Muscle layer of duodenum (tissue), 2 donors: ENCODE data around the gene SPDYE3.
"Not testable (repeated sequence)": the region's sequence is repeated elsewhere in the genome, so short reads cannot be mapped to it uniquely, and the experiment has no call there.

Source experiments
- H3K27ac ChIP-seq: one replicate; pipeline ENCODE4 v1.7.0; 2013; ENCODE audit warnings: mild to moderate bottlenecking, low read length
- H3K27me3 ChIP-seq: one replicate; pipeline ENCODE4 v1.7.0; 2013; ENCODE audit warnings: low read depth, mild to moderate bottlenecking, control low read depth, low read length
- H3K36me3 ChIP-seq, 2 donors: one replicate each; pipeline ENCODE4 v1.7.0; 2013; ENCODE audit warnings: low read length in 2 of 2, control low read depth in 1 of 2, mild to moderate bottlenecking in 1 of 2; ENCODE audit not compliant: insufficient read depth in 2 of 2, control insufficient read depth in 1 of 2
- H3K4me1 ChIP-seq, 2 donors: one replicate each; pipeline ENCODE4 v1.7.0; 2013; ENCODE audit warnings: low read length in 2 of 2, mild to moderate bottlenecking in 2 of 2, control low read depth in 1 of 2, moderate library complexity in 1 of 2; ENCODE audit not compliant: insufficient read depth in 2 of 2, control insufficient read depth in 1 of 2
- H3K4me3 ChIP-seq, 2 donors: one replicate each; pipeline ENCODE4 v1.7.0; 2013; ENCODE audit warnings: low read length in 2 of 2, low read depth in 1 of 2, mild to moderate bottlenecking in 1 of 2
- H3K9me3 ChIP-seq, 2 donors: one replicate each; pipeline ENCODE4 v1.7.0; 2013; ENCODE audit warnings: low read length in 2 of 2, control low read depth in 1 of 2, mild to moderate bottlenecking in 1 of 2; ENCODE audit not compliant: control insufficient read depth in 1 of 2
- donor health status: healthy.

Gene SPDYE3, protein sequence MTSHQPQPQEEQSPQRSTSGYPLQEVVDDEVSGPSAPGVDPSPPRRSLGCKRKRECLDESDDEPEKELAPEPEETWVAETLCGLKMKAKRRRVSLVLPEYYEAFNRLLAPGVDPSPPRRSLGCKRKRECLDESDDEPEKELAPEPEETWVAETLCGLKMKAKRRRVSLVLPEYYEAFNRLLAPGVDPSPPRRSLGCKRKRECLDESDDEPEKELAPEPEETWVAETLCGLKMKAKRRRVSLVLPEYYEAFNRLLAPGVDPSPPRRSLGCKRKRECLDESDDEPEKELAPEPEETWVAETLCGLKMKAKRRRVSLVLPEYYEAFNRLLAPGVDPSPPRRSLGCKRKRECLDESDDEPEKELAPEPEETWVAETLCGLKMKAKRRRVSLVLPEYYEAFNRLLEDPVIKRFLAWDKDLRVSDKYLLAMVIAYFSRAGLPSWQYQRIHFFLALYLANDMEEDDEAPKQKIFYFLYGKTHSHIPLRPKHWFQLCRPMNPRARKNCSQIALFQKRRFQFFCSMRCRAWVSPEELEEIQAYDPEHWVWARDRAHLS

GRCh38 chr7:100307402-100307801, at the start of gene SPDYE3:
TSS of gene SPDYE3 (plus strand) at chr7:100307702. CDS start at chr7:100307886, 184 bp downstream.
- not testable (repeated sequence) for H3K4me3 ChIP-seq, H3K9me3 ChIP-seq, H3K27me3 ChIP-seq, H3K4me1 ChIP-seq, H3K27ac ChIP-seq, H3K36me3 ChIP-seq

DNA sequence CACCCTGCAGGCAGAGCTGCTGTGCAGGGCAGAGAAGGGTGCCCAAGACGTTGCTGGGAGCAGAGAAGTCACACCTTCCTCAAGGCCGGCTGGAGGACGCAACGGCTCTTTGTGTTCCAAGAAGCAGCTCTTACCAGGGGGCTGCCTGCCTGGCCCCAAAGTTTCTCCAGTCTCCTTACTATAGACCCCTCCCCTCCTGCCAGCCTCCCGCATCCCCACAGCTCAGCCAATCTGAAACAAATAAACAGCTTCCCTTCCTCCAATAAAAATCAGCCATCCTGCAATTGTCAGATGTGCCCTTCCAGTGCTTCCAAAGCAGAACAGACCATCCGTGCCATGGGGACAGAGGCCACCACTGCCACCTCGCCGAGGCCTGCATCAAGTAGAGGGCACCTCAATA, 47.5 kb upstream of the SPDYE3 start:
- H3K4me1 ChIP-seq, H3K4me3 ChIP-seq, H3K9me3 ChIP-seq, H3K27ac ChIP-seq, H3K27me3 ChIP-seq, H3K36me3 ChIP-seq: not testable (repeated sequence)

GRCh38 chr7:100262896-100263295, 44.6 kb upstream of the SPDYE3 start:
- H3K36me3 ChIP-seq, H3K27me3 ChIP-seq, H3K27ac ChIP-seq, H3K9me3 ChIP-seq, H3K4me3 ChIP-seq, H3K4me1 ChIP-seq: not testable (repeated sequence)

- H3K27ac ChIP-seq, H3K36me3 ChIP-seq, H3K27me3 ChIP-seq, H3K4me3 ChIP-seq, H3K4me1 ChIP-seq, H3K9me3 ChIP-seq: not testable (repeated sequence)
Observed at GRCh38 chr7:100264223-100264622, 43.3 kb upstream of the SPDYE3 start.

GRCh38 chr7:100264669-100265165, 42.8 kb upstream of the SPDYE3 start:
- not testable (repeated sequence) for H3K9me3 ChIP-seq, H3K4me3 ChIP-seq, H3K27ac ChIP-seq, H3K36me3 ChIP-seq, H3K27me3 ChIP-seq
- peaks cover 0 to 11% of the 10 kb centered on the region in 2 donors for H3K4me1 ChIP-seq

- not testable (repeated sequence) for H3K27ac ChIP-seq, H3K36me3 ChIP-seq, H3K4me3 ChIP-seq, H3K27me3 ChIP-seq, H3K9me3 ChIP-seq
- peaks cover 0 to 15% of the 10 kb centered on the region in 2 donors for H3K4me1 ChIP-seq
Observed at GRCh38 chr7:100265851-100266250, 41.7 kb upstream of the SPDYE3 start.

DNA sequence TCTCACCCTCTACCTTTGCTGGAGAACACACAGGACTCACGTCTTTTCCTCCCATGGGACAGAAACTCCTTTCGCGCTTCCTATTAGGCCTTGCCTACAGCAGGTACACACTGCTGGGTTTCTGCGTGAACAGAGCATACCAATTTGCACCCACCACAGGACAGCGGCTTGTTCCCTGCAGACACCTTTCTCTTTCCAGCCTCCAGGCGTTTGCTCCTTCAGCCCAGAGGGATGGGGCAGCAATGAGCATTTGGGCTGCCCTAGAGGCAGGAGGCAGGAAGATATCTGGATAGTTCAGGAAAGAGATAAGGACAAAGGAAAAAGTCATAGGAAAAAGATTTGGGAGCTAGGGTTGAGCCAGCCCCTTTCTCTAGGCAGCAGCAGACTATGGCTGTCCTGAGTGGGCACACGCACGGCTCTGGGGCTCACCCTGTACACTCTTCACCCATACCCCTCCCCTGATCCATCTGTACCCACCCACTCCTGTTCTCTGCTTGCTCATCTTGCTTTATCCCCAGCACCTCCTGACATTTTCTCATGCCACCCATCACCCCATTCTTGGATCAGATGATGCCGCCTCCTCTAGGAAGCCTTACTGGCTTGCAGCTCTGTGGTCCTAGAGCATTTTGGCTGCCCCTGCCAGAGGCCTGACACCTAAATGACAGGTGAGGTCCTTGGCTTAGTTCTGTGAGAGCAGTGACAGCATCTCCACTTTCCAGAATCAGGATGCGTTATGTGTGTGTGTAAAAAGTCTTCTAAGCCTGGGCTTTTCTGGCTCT, 40.7 kb upstream of the SPDYE3 start:
- H3K4me1 ChIP-seq, result peaks cover 0 to 17% of the 10 kb centered on the region in 2 donors
- no peak overlapping the region for H3K27ac ChIP-seq
- H3K9me3 ChIP-seq, result no peaks in the 10 kb centered on the region
- H3K36me3 ChIP-seq, result no peaks in the 10 kb centered on the region
- H3K27me3 ChIP-seq, result no peaks in the 10 kb centered on the region
- H3K4me3 ChIP-seq, result no peak overlapping the region

DNA sequence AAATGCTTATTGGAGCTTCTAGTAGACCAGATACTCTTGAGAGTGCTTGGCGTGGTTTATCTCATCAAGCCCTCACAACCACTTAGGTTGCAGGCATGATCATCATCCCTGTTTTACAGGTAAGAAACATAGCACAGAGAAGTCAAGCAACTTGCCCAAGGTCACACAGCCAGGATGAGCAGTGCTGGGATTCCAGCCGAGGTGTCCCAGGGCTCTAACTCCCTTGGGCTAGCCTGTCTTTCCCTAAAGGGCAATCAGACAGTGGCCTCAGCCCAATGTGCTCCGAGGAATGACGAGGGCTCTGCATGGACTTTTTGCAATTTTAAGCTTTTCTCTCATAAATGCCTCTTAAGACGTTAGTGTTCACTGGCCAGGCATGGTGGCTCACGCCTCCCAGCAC, 39.9 kb upstream of the SPDYE3 start:
- no peaks in the 10 kb centered on the region for H3K9me3 ChIP-seq
- no peak overlapping the region for H3K27ac ChIP-seq
- H3K27me3 ChIP-seq, result no peaks in the 10 kb centered on the region
- H3K4me1 ChIP-seq, result peaks cover 0 to 22% of the 10 kb centered on the region in 2 donors
- no peaks in the 10 kb centered on the region for H3K36me3 ChIP-seq
- H3K4me3 ChIP-seq, result no peak overlapping the region

GRCh38 chr7:100268882-100269281, 38.6 kb upstream of the SPDYE3 start:
- not testable (repeated sequence) for H3K27me3 ChIP-seq, H3K36me3 ChIP-seq, H3K4me3 ChIP-seq, H3K9me3 ChIP-seq, H3K27ac ChIP-seq
- peaks cover 0 to 22% of the 10 kb centered on the region in 2 donors for H3K4me1 ChIP-seq

GRCh38 chr7:100269306-100270045, 38.0 kb upstream of the SPDYE3 start:
- H3K4me3 ChIP-seq, H3K9me3 ChIP-seq, H3K36me3 ChIP-seq, H3K27me3 ChIP-seq, H3K27ac ChIP-seq: not testable (repeated sequence)
- peaks cover 0 to 22% of the 10 kb centered on the region in 2 donors for H3K4me1 ChIP-seq
